H9 (cell line): ENCODE measurements around the gene FOXP2. TPM values are rescaled to one million over a fixed set of nuclear protein-coding genes. Genes with fewer than 3 reads are reported as not detected.

ENCODE experiments used
- DNase-seq: peaks from one replicate; pipeline ENCODE4 v3.0.0-alpha.2; 2017
- H2AFZ ChIP-seq: one replicate; pipeline ENCODE4 v1.6.1; 2013; ENCODE audit warnings: mild to moderate bottlenecking, low read length, control low read depth, moderate library complexity
- H2AK5ac ChIP-seq: 2 replicates; pipeline ENCODE4 v1.6.1; 2013; ENCODE audit warnings: low read length, control low read depth, mixed read lengths; ENCODE audit not compliant: insufficient read length
- H2BK120ac ChIP-seq: one replicate; pipeline ENCODE4 v1.6.1; 2013; ENCODE audit warnings: low read depth, mild to moderate bottlenecking, low read length, control low read depth, inconsistent platforms; ENCODE audit not compliant: poor library complexity, severe bottlenecking
- H2BK12ac ChIP-seq: 2 replicates; pipeline ENCODE4 v1.6.1; 2013; ENCODE audit warnings: low read length, control low read depth, mixed read lengths, low read depth; ENCODE audit not compliant: insufficient read length
- H2BK15ac ChIP-seq: 2 replicates; pipeline ENCODE4 v1.6.1; 2013; ENCODE audit warnings: low read depth, low read length, control low read depth
- H2BK20ac ChIP-seq: one replicate; pipeline ENCODE4 v1.6.1; 2013; ENCODE audit warnings: low read depth, mild to moderate bottlenecking, low read length, control low read depth, inconsistent platforms; ENCODE audit not compliant: poor library complexity, severe bottlenecking
- H2BK5ac ChIP-seq: 2 replicates; pipeline ENCODE4 v1.6.1; 2013; ENCODE audit warnings: low read length, control low read depth, mixed read lengths; ENCODE audit not compliant: insufficient read length
- H3K14ac ChIP-seq: 2 replicates; pipeline ENCODE4 v1.6.1; 2013; ENCODE audit warnings: low read length, control low read depth; ENCODE audit not compliant: insufficient read depth
- H3K18ac ChIP-seq: 2 replicates; pipeline ENCODE4 v1.6.1; 2013; ENCODE audit warnings: low read depth, mild to moderate bottlenecking, mixed read lengths, low read length, control low read depth; ENCODE audit not compliant: insufficient read length
- H3K23ac ChIP-seq: 2 replicates; pipeline ENCODE4 v1.6.1; 2013; ENCODE audit warnings: low read length, control low read depth, mixed read lengths, low read depth; ENCODE audit not compliant: insufficient read length
- H3K23me2 ChIP-seq: 2 replicates; pipeline ENCODE4 v1.6.1; 2013; ENCODE audit warnings: low read depth, mild to moderate bottlenecking, mixed read lengths, low read length, control low read depth; ENCODE audit not compliant: insufficient read length, poor library complexity, severe bottlenecking
- H3K27ac ChIP-seq: 2 replicates; pipeline ENCODE4 v1.5.1; 2013; ENCODE audit warnings: low read length, control low read depth, mixed read lengths, low read depth; ENCODE audit not compliant: insufficient read length
- H3K27me3 ChIP-seq: 2 replicates; pipeline ENCODE4 v1.6.1; 2013; ENCODE audit warnings: low read length, control low read depth, inconsistent platforms; ENCODE audit not compliant: insufficient read depth
- H3K4ac ChIP-seq: 2 replicates; pipeline ENCODE4 v1.6.1; 2013; ENCODE audit warnings: low read depth, mild to moderate bottlenecking, control low read depth, inconsistent platforms, low read length, moderate library complexity
- H3K4me1 ChIP-seq: 2 replicates; pipeline ENCODE4 v1.6.1; 2013; ENCODE audit warnings: low read length, control low read depth, inconsistent platforms; ENCODE audit not compliant: insufficient read depth
- H3K4me2 ChIP-seq: 2 replicates; pipeline ENCODE4 v1.6.1; 2013; ENCODE audit warnings: low read length, control low read depth, mixed read lengths; ENCODE audit not compliant: insufficient read length, insufficient read depth
- H3K56ac ChIP-seq: 2 replicates; pipeline ENCODE4 v1.6.1; 2013; ENCODE audit warnings: low read depth, mild to moderate bottlenecking, mixed read lengths, low read length, control low read depth; ENCODE audit not compliant: insufficient read length
- H3K79me1 ChIP-seq: 2 replicates; pipeline ENCODE4 v1.6.1; 2013; ENCODE audit warnings: low read depth, mild to moderate bottlenecking, moderate library complexity, low read length, control low read depth, inconsistent platforms; ENCODE audit not compliant: insufficient read depth, poor library complexity, severe bottlenecking
- H3K79me2 ChIP-seq: 2 replicates; pipeline ENCODE4 v1.6.1; 2013; ENCODE audit warnings: low read length, control low read depth, inconsistent platforms; ENCODE audit not compliant: insufficient read depth
- H3K9ac ChIP-seq: 2 replicates; pipeline ENCODE4 v1.6.1; 2013; ENCODE audit warnings: low read length, control low read depth, mixed read lengths; ENCODE audit not compliant: insufficient read length; ENCODE audit errors: extremely low read depth
- H3K9me3 ChIP-seq: one replicate; pipeline ENCODE4 v1.6.1; 2013; ENCODE audit warnings: low read depth, low read length, inconsistent platforms; ENCODE audit not compliant: control insufficient read depth
- H3T11ph ChIP-seq: one replicate; pipeline ENCODE4 v1.6.1; 2013; ENCODE audit warnings: mild to moderate bottlenecking, low read length, control low read depth, inconsistent platforms
- H4K20me1 ChIP-seq: one replicate; pipeline ENCODE4 v1.6.1; 2013; ENCODE audit not compliant: control insufficient read depth, insufficient read length, insufficient read depth
- H4K5ac ChIP-seq: 2 replicates; pipeline ENCODE4 v1.6.1; 2013; ENCODE audit warnings: low read depth, mild to moderate bottlenecking, mixed read lengths, low read length, control low read depth; ENCODE audit not compliant: insufficient read length
- H4K8ac ChIP-seq: replicated peaks from 2 replicates; pipeline ENCODE4 v1.6.1; 2013; ENCODE audit warnings: low read length, control low read depth, mixed read lengths, low read depth; ENCODE audit not compliant: insufficient read length
- H4K91ac ChIP-seq: 2 replicates; pipeline ENCODE4 v1.6.1; 2013; ENCODE audit warnings: low read depth, mild to moderate bottlenecking, moderate library complexity, mixed read lengths, low read length, control low read depth; ENCODE audit not compliant: insufficient read length
- H3K27ac Mint-ChIP-seq, 3 experiments: 2 replicates in 2 of 3; 3 replicates in 1 of 3; pipeline ENCODE4 v1.8.0; 2020 to 2021; ENCODE audit warnings: mixed read lengths in 3 of 3, mild to moderate bottlenecking in 1 of 3, moderate library complexity in 1 of 3
- H3K27me3 Mint-ChIP-seq: 2 replicates; pipeline ENCODE4 v1.8.0; 2021; ENCODE audit warnings: low read depth, mild to moderate bottlenecking, moderate library complexity, mixed read lengths
- H3K36me3 Mint-ChIP-seq, 3 experiments: 2 replicates in 2 of 3; 3 replicates in 1 of 3; pipeline ENCODE4 v1.8.0; 2020 to 2021; ENCODE audit warnings: low read depth in 3 of 3, mixed read lengths in 3 of 3; ENCODE audit not compliant: insufficient read depth in 1 of 3
- H3K4me1 Mint-ChIP-seq, 2 experiments: 2 replicates each; pipeline ENCODE4 v1.8.0; 2020; ENCODE audit warnings: mixed read lengths in 2 of 2
- H3K4me3 Mint-ChIP-seq, 2 experiments: 2 replicates in 1 of 2; 3 replicates in 1 of 2; pipeline ENCODE4 v1.8.0; 2020 to 2021; ENCODE audit warnings: mild to moderate bottlenecking in 2 of 2, mixed read lengths in 2 of 2, moderate library complexity in 1 of 2
- H3K9me3 Mint-ChIP-seq, 2 experiments: 2 replicates in 1 of 2; 3 replicates in 1 of 2; pipeline ENCODE4 v1.8.0; 2020; ENCODE audit warnings: mild to moderate bottlenecking in 2 of 2, mixed read lengths in 2 of 2, moderate library complexity in 1 of 2
- WGBS: extraction: QIAGEN DNeasy Blood & Tissue Kit; methylation state at CpG from one replicate; pipeline ENCODE4 v1.1.7; 2013; ENCODE audit warnings: missing lambda C conversion rate, low lambda C conversion rate, mixed read lengths; ENCODE audit not compliant: insufficient read length; ENCODE audit errors: extremely low coverage; 5-methylcytosine and 5-hydroxymethylcytosine counted together
- total RNA-seq: library from RNA; stranded (reverse); gene quantifications from 2 replicates; pipeline ENCODE4 v1.2.1, GENCODE V29; 2021
- TF ChIP-seq, protein P1 (sequence below): fragments of 200-600 bp; sonication (generic); conservative IDR thresholded peaks from 3 replicates; pipeline ENCODE4 v1.8.0; 2021; ENCODE audit warnings: antibody characterized with exemption, mild to moderate bottlenecking

Gene FOXP2
- total RNA-seq, 1 experiment from 2014 or later: not detected

DNA sequence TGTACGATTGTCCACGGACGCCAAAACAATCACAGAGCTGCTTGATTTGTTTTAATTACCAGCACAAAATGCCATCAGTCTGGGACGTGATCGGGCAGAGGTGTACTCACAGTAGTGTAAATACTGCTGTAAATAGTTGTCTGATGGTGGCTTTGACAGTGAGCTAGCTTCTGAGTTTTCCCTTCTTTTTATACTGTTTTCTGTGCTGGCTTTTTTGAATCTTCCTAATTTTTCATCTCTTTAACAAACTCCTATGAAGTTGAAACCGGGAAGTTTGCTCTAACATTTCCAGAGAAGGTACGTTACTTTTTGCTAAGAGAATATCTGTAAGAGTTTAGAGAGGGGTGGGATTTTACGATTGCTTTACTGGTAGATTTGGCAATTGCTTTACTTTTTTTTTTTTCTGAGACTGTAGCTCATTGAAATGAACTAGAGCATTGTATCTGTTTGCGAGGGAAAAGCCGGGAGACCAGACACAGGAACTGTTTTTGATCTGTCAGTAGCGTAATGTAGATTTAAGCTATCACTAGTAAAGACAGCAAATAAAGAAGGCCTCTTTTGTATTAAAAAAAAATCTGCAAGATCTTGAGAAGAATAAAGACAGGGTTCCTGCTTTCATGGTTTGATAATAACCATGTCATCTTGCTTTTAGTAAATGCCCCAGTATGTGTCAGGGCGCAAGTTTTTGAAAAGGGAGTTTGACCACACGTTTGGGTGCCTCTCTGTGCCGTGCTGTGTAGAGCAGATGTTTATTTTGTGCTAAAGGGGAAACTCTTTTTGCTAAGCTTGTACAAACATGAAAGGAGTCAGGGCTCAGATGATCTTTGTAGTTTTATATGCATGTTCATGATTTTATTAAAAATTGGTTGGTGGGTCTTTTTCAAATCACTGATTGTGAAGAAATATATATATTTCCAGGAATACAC is 712 bp downstream of the FOXP2 start:
- Histone ChIP-seq H3K4me1 (no peaks in the 10 kb centered on the region), H2AK5ac (no peak overlapping the region), H2BK5ac (no peak overlapping the region), H3T11ph (no peak overlapping the region), H2BK20ac (no peak overlapping the region), H2AFZ (no peak overlapping the region), H3K56ac (no peak overlapping the region), H4K8ac (no peak overlapping the region), H3K23me2 (no peaks in the 10 kb centered on the region), H4K20me1 (no peaks in the 10 kb centered on the region), H3K18ac (no peak overlapping the region), H3K9ac (no peak overlapping the region), H2BK12ac (no peak overlapping the region), H3K27me3 (no peaks in the 10 kb centered on the region), H3K9me3 (no peaks in the 10 kb centered on the region), H3K79me1 (no peaks in the 10 kb centered on the region), H3K14ac (peak overlapping the region; percentile 58; the same call in 1 of the 2 replicates), H3K4me2 (peak overlapping the region; percentile 53), H4K91ac (no peak overlapping the region), H2BK120ac (no peak overlapping the region), H3K27ac (no peak overlapping the region), H2BK15ac (no peak overlapping the region), H3K79me2 (no peaks in the 10 kb centered on the region), H4K5ac (no peak overlapping the region), H3K4ac (no peak overlapping the region), H3K23ac (no peak overlapping the region)
- H3K27ac Mint-ChIP-seq: no peak overlapping the region
- no peaks in the 10 kb centered on the region for H3K9me3 Mint-ChIP-seq
- peaks cover 0 to 5% of the 10 kb centered on the region in 2 experiments; a peak in 1 of 4 replicates for H3K4me1 Mint-ChIP-seq
- TF ChIP-seq, protein P1, sequence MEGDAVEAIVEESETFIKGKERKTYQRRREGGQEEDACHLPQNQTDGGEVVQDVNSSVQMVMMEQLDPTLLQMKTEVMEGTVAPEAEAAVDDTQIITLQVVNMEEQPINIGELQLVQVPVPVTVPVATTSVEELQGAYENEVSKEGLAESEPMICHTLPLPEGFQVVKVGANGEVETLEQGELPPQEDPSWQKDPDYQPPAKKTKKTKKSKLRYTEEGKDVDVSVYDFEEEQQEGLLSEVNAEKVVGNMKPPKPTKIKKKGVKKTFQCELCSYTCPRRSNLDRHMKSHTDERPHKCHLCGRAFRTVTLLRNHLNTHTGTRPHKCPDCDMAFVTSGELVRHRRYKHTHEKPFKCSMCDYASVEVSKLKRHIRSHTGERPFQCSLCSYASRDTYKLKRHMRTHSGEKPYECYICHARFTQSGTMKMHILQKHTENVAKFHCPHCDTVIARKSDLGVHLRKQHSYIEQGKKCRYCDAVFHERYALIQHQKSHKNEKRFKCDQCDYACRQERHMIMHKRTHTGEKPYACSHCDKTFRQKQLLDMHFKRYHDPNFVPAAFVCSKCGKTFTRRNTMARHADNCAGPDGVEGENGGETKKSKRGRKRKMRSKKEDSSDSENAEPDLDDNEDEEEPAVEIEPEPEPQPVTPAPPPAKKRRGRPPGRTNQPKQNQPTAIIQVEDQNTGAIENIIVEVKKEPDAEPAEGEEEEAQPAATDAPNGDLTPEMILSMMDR: no peak
- no CpG with 5 or more reads among the region's 14 CpGs for WGBS
- DNase-seq: no peak
- H3K4me3 Mint-ChIP-seq: no peak overlapping the region
- H3K27me3 Mint-ChIP-seq: no peaks in the 10 kb centered on the region
- H3K36me3 Mint-ChIP-seq: no peaks in the 10 kb centered on the region
